Measurements from ENCODE around the gene MPZL1.

MPZL1 gene

DNA sequence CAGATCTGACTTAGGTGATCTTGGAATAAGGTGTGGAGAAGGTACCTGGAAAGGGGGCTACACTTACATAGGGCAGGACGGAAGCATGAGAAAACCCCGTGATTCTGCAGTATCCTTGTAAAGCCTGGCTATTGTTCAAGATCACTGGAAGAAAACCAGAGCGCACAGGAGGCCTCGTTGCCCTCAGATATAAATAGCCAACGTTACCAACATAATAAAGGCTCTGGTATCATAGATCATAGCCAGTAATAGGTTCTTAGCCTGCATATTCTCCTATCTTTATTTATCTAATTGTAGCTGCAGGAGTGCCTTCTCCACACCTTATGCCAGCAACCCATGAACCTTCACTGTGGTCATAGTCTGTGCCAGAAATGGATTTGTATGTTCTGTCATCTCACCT lies 35.9 kb upstream of the MPZL1 start:
- DNase-seq (ENCODE audit: low spot score) = no peak
- TF ChIP-seq, protein P1, sequence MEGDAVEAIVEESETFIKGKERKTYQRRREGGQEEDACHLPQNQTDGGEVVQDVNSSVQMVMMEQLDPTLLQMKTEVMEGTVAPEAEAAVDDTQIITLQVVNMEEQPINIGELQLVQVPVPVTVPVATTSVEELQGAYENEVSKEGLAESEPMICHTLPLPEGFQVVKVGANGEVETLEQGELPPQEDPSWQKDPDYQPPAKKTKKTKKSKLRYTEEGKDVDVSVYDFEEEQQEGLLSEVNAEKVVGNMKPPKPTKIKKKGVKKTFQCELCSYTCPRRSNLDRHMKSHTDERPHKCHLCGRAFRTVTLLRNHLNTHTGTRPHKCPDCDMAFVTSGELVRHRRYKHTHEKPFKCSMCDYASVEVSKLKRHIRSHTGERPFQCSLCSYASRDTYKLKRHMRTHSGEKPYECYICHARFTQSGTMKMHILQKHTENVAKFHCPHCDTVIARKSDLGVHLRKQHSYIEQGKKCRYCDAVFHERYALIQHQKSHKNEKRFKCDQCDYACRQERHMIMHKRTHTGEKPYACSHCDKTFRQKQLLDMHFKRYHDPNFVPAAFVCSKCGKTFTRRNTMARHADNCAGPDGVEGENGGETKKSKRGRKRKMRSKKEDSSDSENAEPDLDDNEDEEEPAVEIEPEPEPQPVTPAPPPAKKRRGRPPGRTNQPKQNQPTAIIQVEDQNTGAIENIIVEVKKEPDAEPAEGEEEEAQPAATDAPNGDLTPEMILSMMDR (IDR thresholded peaks at IDR 0.05; ENCODE audit: extremely low read depth, missing control alignments) = no peak

DNA sequence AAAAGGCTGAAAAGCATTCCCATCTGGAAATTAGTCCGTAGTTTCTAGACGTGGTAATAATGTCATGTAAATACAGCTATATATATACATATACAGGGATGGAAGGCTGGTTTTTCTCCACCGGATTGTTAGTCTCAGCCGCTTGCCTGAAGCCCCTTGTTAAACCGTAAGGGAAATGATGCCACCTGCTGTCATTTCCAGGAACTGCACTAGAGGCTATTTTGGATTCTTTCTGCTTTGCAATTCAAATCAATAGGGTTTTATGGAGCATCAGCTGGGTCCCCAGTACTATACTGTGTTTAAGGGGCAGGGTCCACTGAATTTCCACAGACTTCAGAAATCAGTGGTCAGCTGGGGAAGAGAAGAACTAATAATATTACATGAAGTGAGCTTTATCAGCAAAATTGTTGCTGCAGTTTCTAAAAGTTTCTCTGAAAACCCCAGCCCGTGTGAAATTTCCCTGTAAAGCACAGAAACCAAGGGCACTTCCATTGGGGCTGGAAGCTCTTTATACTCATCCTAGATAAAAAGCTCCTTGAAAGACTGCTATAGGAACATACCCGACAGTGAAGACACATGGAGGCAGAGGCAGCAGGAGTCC lies 33.8 kb upstream of the MPZL1 start:
- TF ChIP-seq, protein P1 (IDR thresholded peaks at IDR 0.05; ENCODE audit: extremely low read depth, missing control alignments) = peak; percentile 75
- DNase-seq (ENCODE audit: low spot score) = peak; percentile 76

DNA sequence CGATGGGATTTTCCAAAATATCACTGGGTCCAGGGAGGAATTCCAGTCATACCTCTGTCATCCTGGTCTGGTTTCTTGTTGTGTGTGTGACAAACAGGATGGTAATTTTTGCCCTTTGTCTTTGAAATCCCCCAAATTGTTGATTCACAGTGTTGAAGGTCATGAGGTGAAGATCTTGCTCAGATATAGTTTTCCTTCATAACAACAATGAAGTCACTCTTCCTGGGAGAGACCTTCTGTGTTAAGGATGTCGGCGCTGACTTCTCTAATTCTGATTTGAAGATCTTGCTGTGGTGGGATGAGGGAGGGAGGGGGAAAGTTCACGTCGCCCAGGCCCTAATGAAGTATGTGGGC lies 32.2 kb upstream of the MPZL1 start:
- no peak for DNase-seq (ENCODE audit: low spot score)
- TF ChIP-seq, protein P1 (IDR thresholded peaks at IDR 0.05; ENCODE audit: extremely low read depth, missing control alignments) = no peak

DNA sequence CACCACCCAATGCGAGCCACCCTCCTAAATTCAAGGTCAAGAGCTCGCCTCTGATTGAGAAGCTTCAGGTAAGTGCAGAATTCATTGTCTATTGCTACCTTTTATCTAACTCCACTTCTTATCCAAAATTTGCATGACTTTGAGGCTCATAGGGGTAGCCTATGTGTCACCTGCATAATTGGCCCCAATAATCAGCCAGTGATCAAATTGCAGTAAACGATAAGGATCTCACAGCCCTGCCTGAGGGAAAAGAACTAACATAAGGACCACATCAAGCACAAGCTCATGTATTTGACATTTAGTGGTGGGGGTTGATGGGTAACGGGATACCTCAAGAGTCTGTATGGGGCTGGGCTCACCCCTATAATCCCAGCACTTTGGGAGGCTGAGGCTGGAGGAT lies 31.7 kb upstream of the MPZL1 start:
- TF ChIP-seq, protein P1 (IDR thresholded peaks at IDR 0.05; ENCODE audit: extremely low read depth, missing control alignments) = no peak
- no peak for DNase-seq (ENCODE audit: low spot score)

DNA sequence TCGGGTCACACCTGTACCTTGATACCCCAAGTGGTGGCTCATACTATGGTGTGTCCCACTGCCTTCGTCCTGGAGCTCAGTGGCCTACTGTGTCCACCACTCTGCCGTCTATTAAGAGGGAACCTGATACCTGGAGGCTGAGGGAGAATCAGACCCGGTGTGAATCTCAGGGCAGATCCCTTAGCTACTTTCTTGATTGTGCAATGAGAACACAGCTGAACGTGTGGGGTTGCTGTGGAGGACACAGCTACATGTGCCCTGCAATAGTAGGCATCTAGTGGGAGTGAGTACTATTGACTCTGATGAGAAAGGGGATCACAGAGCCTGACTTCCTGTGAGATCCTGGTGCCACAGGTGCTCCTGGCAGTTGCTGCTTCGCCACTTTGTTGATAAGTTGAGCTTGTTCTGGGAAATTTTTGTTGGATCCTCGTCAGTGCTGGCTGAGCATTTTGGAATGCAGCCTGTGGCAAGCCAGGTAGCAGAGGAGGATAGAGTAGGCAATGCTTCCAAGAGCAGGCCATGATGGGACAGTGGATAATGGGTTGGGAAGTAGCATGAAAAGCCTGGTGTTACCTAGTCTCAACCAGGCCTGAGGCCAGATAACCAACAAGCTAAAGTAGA lies 28.2 kb upstream of the MPZL1 start:
- DNase-seq (ENCODE audit: low spot score) = no peak
- TF ChIP-seq, protein P1 (IDR thresholded peaks at IDR 0.05; ENCODE audit: extremely low read depth, missing control alignments) = no peak

DNA sequence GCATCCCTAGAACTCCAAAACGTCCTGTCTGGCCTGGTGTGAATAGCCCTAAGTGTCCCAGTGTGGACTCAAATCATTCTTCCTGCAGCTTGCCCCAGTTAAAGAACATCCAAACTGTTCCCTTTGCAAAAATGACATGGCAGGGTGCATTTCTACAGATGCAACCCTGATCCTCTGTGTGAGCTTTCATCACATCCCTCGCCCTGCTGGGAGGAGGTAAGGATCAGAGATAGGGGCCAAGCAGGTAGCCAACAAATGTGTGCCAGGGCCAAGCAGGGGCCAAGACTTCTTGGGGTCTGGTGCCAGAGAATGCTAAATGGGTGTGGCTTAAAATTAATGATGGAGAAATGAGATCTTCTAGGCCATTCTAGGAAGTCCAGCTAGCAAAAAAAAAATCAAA lies 27.1 kb upstream of the MPZL1 start:
- no peak for DNase-seq (ENCODE audit: low spot score)
- TF ChIP-seq, protein P1 (IDR thresholded peaks at IDR 0.05; ENCODE audit: extremely low read depth, missing control alignments) = no peak

DNA sequence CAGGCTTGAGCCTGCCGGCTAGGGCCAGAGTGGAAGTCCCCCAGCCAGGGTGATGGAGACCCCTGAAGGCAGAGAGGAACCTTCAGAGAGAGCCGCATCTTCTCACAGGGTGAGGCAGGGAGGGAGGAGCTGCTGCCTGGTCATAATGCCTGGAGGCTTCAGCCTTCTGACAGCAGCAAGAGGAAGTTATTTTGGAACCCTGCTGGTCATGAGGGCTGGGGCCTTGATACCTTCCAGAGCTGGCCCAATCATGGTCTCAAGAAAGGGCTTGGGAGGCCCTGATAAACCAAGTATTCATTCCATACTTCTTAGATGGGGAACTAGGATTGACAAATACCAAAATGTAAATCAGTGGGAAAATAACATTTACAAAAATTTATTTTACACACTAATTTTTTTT lies 26.6 kb upstream of the MPZL1 start:
- TF ChIP-seq, protein P1 (IDR thresholded peaks at IDR 0.05; ENCODE audit: extremely low read depth, missing control alignments) = no peak
- no peak for DNase-seq (ENCODE audit: low spot score)
